ENCODE measurements around the gene XXYLT1. TPM values are rescaled to one million over a fixed set of nuclear protein-coding genes. Genes with fewer than 3 reads are reported as not detected.

The XXYLT1 gene
- total RNA-seq, 1 donor from 2014 or later: 22.3 TPM

GRCh38 chr3:195112361-195112791 lies 158.6 kb downstream of the XXYLT1 start:
- no peak overlapping the region for H3K4me3 Mint-ChIP-seq (ENCODE audit: unreplicated experiment)
- no peaks in the 10 kb centered on the region for H3K36me3 Mint-ChIP-seq (ENCODE audit: unreplicated experiment)
- no peak for TF ChIP-seq CTCF (IDR thresholded peaks at IDR 0.05; ENCODE audit: partially characterized antibody, unreplicated experiment)
- DNase-seq: no peak
- H3K9me3 Mint-ChIP-seq (ENCODE audit: unreplicated experiment): peaks cover 3% of the 10 kb centered on the region
- H3K27ac Mint-ChIP-seq (ENCODE audit: unreplicated experiment): no peak overlapping the region
- H3K27me3 Mint-ChIP-seq (ENCODE audit: unreplicated experiment): no peaks in the 10 kb centered on the region
- peaks cover 19% of the 10 kb centered on the region for H3K4me1 Mint-ChIP-seq (ENCODE audit: low read depth, unreplicated experiment)

GRCh38 chr3:195111766-195112165 lies 159.2 kb downstream of the XXYLT1 start:
- TF ChIP-seq CTCF (IDR thresholded peaks at IDR 0.05; ENCODE audit: partially characterized antibody, unreplicated experiment): no peak
- Mint-ChIP-seq H3K36me3 (ENCODE audit: unreplicated experiment) (no peaks in the 10 kb centered on the region), H3K4me3 (ENCODE audit: unreplicated experiment) (no peak overlapping the region), H3K27ac (ENCODE audit: unreplicated experiment) (peak overlapping the region; percentile 11), H3K4me1 (ENCODE audit: low read depth, unreplicated experiment) (peaks cover 14% of the 10 kb centered on the region), H3K27me3 (ENCODE audit: unreplicated experiment) (no peaks in the 10 kb centered on the region), H3K9me3 (ENCODE audit: unreplicated experiment) (peaks cover 2% of the 10 kb centered on the region)
- no peak for DNase-seq

- Mint-ChIP-seq H3K36me3 (ENCODE audit: unreplicated experiment) (no peaks in the 10 kb centered on the region), H3K9me3 (ENCODE audit: unreplicated experiment) (peaks cover 2% of the 10 kb centered on the region), H3K27me3 (ENCODE audit: unreplicated experiment) (no peaks in the 10 kb centered on the region), H3K4me1 (ENCODE audit: low read depth, unreplicated experiment) (peaks cover 10% of the 10 kb centered on the region), H3K4me3 (ENCODE audit: unreplicated experiment) (no peak overlapping the region), H3K27ac (ENCODE audit: unreplicated experiment) (no peak overlapping the region)
- no peak for DNase-seq
- no peak for TF ChIP-seq CTCF (IDR thresholded peaks at IDR 0.05; ENCODE audit: partially characterized antibody, unreplicated experiment)
Measured at GRCh38 chr3:195111319-195111705, 159.6 kb downstream of the XXYLT1 start.

- Mint-ChIP-seq H3K36me3 (ENCODE audit: unreplicated experiment) (no peaks in the 10 kb centered on the region), H3K4me1 (ENCODE audit: low read depth, unreplicated experiment) (peaks cover 12% of the 10 kb centered on the region), H3K9me3 (ENCODE audit: unreplicated experiment) (peaks cover 5% of the 10 kb centered on the region), H3K27me3 (ENCODE audit: unreplicated experiment) (no peaks in the 10 kb centered on the region), H3K4me3 (ENCODE audit: unreplicated experiment) (no peak overlapping the region), H3K27ac (ENCODE audit: unreplicated experiment) (no peak overlapping the region)
- TF ChIP-seq CTCF (IDR thresholded peaks at IDR 0.05; ENCODE audit: partially characterized antibody, unreplicated experiment): no peak
- no peak for DNase-seq
Measured at GRCh38 chr3:195110647-195111318, 160.2 kb downstream of the XXYLT1 start.

- H3K36me3 Mint-ChIP-seq (ENCODE audit: unreplicated experiment): no peaks in the 10 kb centered on the region
- H3K9me3 Mint-ChIP-seq (ENCODE audit: unreplicated experiment): peaks cover 4% of the 10 kb centered on the region
- peaks cover 19% of the 10 kb centered on the region for H3K4me1 Mint-ChIP-seq (ENCODE audit: low read depth, unreplicated experiment)
- no peak overlapping the region for H3K27ac Mint-ChIP-seq (ENCODE audit: unreplicated experiment)
- H3K27me3 Mint-ChIP-seq (ENCODE audit: unreplicated experiment): no peaks in the 10 kb centered on the region
- no peak for DNase-seq
- no peak for TF ChIP-seq CTCF (IDR thresholded peaks at IDR 0.05; ENCODE audit: partially characterized antibody, unreplicated experiment)
- no peak overlapping the region for H3K4me3 Mint-ChIP-seq (ENCODE audit: unreplicated experiment)
Measured at GRCh38 chr3:195109098-195109657, 161.8 kb downstream of the XXYLT1 start.

Data from glutamatergic neuron (in vitro differentiated cells).